HG03066 (cell line): ENCODE results near the gene CUL2.
"Not testable (repeated sequence)": the region's sequence is repeated elsewhere in the genome, so short reads cannot be mapped to it uniquely, and the experiment has no call there.

Experiments
- ATAC-seq: cut with Tn5 transposase; IDR thresholded peaks from one replicate; pipeline ENCODE4 v1.9.1; 2021; ENCODE audit warnings: low read depth; ENCODE audit not compliant: unreplicated experiment

CUL2 gene

DNA sequence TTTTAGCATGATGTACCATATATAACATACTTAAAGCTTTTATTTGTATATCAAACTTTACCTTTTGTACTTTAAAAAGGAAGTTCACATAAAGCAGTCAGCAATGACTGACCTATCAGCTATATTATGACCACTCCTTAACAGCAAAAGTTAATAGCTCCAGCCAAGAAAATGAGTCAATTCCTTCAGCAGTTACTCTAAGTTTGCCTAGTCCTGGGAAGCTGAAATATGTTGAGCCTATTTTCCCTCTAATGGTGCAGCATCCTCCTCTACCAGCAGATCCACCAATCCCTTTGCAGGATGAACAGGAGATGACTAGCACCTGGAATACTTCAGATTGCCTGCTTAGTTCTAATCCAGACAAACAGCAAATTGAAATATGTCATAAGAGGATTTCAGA lies 64.2 kb downstream of the CUL2 start:
- no peak for ATAC-seq

DNA sequence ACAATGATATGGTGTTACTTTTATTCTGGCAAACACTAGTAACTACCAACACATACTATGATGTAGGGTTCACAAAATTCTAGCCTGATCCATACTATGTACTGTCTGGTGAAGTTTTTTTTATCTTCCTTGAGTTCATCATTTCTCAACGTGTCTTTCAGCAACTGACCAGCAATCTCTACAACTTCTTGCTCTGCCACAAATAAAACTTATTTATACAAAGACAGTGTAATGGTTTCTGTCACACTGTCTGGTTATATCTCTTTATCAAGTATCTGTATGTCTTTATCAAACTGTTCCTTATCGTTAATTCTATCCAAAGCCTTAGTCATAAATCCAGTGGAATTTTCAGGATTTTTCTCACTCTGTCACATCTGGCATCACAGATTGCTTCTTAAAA lies 69.7 kb downstream of the CUL2 start:
- ATAC-seq = no peak

DNA sequence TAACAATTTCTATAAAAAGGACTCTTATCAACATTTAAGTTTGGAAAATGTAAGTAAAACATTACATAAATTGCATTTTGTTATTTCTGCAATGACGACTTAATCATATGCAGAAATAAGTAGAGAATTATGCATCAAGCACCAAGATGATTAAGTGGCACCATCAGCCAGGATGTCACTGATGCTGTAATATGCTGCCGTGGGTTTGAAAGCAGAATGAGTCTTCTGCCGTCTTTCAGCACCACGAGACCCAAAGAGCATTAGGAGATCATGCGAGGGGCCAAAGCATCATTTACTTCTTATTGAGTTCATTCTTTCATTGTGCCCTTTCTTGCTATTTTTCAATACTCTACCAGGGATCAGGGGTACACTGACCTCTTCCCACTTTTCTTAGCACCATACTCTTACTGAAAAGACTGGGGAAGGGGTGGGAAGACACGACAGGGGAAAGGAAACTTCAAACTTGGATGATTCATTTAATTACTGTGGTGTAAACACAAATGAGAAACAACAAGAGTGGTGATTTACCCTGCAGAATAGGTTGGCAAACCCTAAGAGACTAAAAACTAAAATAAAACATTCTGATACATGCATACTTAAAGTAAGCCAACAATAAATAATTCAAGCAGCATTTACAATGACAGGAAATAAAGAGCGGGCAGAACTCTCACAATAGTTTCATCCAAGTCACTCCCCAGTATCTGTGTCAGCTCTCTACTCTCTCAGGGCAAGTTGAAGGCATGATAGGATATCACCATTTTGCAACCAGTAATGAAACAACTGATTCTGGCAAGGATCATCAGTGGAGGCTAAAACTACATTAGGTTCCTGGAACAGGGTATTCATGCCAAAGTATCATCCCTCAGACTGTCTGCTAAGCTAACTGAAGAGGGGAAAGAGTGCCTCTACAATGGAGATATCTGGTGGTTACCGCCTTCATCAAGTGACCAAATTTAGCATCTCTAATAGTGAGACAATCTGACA lies 70.8 kb downstream of the CUL2 start:
- no peak for ATAC-seq

DNA sequence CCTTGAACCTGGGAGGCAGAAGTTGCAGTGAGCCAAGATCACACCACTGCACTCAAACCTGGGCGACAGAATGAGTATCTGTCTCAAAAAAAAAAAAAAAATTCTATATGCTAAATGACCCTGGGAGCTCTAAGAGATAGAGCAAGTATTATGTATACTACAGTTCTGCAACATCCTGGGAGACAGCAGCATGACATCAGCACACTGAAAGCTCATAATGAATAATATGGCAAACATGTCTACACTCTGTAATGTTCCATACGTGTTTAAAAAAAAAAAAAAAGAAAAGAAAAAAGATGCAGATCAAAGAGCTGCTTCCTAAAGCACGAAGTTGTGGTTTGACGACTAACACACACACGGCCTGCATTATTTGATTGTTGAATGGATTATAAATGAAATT lies 72.5 kb downstream of the CUL2 start:
- no peak for ATAC-seq

DNA sequence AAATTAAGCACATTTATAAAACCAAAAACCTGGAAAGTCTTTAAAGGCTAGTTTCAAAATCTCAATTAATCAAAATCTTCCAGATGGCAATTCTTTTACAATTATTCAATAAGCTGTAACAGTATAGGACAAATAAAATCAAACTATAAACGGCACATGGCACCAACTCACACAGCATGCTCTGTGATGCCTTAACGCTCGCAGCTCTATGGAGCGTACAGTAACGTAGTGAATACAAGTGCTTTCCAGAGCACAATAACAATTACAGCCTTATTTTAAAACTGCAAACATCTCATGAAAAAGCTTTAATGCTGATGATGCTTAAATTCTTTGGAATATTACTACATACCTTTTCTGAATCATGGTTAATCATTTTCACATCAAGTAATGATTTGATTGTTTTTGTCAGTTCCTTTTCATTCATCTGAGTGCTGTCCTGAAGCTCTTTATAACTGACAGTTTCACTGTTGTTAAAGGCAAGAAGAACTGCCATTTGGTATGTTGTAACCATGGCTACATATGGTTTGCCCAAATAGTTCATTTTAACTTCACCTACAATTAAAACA lies 74.2 kb downstream of the CUL2 start:
- ATAC-seq = no peak

DNA sequence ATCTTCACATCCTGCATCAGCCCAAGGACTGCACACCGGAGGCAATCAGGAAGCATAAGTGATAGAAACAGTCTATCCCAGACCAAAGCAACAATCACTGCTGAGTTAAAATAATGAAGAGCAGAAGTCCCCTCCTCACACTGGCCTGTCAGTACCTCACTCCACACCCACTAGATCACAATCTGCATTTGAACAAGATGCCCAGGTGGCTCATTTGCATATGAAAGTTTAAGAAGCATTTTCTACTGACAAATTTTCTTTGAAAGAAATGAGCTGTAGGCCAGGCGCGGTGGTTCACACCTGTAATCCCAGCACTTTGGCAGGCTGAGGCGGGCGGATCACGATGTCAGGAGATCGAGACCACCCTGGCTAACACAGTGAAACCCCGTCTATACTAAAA lies 77.4 kb downstream of the CUL2 start:
- no peak for ATAC-seq

DNA sequence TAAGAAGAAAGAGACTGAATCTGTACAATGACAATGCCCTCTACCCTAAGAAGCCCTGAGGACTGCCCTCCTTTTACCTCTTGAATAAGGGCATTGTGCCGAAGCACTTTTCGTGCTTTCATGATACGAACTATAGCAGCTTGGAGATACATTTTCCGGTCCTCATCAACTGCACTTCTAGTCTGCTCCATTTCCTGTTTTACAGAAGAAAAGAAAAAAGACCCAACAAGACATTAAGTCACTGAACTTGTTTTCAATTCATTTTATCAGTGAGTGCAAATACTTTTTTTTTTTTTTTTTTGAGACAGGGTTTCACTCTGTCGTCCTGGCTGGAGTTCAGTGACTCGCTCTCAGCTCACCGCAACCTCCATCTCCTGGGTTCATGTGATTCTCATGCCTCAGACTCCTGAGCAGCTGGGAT lies 78.4 kb downstream of the CUL2 start:
- ATAC-seq = no peak

DNA sequence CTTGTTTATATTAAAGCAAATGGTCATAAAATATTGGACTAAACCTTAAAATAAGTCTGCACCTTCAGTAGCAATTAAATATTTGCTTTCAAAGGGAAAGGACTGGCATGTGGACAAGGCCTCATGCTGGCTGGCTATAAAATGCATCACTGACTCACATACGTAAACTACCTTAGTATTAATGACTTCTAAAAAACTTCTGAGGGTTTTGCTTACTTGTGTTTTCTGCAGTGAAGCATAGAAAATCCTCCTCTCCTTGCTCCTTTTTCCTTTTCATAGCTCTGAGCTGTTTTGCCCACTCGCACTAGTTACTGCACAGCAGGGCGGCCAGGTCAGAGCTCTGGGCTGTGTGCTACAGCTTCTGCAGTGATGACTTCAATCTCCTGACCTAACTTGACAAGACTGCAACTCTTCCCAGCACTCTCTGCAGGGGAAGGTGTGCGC lies 82.3 kb downstream of the CUL2 start:
- ATAC-seq = no peak

DNA sequence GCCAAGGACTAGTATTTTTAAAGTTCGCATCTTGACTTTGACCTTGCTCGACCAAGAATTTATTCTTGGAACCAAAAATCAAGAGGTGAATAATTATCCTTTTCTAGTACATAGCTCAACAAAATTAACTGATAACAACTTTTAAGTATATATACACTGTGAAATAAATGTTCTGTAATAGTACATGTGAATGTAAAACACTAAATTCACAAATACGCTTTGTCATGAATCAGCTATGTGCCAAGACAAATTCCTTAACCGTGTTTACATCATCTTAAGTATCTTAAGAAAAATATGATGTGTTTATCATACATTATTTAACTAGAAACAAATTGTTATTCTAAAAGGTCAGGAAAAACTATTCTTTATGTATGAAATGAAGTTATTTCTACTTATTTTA lies 83.3 kb downstream of the CUL2 start:
- no peak for ATAC-seq

DNA sequence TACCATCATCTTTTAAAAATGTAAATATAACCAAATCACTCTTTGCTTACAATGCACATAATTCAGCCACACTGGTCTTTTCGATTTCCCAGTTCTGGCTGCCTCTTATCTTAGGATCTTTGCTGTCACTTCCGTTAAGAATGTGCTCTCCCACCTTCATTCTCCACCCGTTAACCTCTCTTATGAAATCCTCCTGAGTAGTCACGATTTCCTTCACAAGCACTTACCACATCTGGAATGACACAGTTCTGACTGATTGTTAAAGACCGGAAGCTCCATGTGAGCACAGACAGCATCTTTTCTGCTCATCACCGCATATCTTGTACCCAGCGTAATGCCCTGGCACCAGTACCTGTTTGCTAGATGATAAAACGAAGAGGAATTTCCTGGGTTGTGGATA lies 84.3 kb downstream of the CUL2 start:
- ATAC-seq = no peak

DNA sequence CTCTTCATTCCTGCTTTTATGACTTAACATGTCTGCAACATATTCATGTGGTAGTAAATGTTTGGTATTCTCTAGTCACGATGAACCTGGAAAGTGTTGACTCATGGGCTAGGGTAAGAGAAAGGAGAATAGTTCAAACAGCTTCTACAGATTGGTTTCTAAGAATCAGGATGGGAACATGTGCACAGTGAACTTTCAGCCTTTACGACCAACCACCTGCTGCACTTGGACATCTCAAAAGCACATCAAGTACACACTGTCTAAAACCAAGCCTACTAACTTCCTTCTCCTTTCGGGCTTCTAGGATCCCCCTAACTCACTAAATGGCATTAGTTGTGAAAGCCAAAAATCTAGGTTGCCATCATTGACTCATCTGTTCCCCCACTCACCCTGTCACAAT lies 85.5 kb downstream of the CUL2 start:
- ATAC-seq = no peak

DNA sequence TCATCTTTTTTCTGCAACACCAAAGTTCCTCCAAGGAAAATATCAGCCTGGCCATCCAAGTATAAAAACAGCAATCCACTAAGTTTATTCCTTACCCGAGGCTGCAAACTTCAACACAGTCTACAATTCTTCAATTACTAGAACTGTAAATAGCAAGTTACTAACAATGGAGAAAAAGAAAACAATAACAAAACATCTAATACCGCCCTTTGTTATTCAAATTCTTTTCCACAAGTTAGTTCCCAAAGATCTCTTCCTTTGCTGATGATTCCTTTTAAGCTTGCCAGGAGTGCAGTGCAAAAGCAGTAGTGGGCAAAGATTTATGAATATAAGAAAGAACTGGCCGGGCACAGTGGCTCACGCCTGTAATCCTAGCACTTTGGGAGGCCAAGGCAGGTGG lies 86.2 kb downstream of the CUL2 start:
- no peak for ATAC-seq

DNA sequence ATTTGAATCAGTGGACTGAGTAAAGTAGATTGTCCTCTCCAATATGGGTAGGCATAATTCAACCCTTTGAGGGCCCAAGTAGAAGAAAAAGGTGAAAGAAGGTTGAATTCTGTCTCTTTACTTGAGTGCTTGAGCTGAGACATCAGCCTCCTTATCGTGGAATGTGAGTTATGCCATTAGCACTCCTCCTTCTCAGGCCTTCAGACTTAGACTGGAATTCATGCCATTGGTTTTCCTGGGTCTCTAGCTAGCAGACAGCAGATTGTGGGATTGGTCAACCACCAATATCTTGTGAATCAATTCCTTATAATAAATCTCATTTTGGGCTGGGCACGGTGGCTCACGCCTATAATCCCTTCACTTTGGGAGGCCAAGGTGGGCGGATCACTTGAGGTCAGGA lies 89.2 kb downstream of the CUL2 start:
- no peak for ATAC-seq

DNA sequence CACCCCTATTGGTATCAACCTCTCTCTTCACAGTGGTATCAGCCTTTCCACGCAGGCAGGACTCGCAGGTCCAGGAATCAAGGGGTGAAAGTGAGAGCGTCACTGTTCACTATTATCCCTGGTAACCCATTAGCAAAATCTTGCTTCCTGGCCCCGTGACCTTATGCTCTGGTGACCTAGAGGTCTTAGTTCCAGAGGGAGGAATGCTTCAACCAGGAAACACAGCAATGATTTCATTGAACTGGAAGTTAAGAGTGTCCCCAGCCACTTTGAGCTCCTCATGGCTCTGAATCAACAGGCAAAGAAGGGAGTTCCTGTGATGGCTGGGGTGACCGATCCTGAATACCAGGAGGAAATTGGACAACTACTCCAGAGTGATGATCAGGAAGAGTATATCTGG lies 90.6 kb downstream of the CUL2 start:
- ATAC-seq = no peak

DNA sequence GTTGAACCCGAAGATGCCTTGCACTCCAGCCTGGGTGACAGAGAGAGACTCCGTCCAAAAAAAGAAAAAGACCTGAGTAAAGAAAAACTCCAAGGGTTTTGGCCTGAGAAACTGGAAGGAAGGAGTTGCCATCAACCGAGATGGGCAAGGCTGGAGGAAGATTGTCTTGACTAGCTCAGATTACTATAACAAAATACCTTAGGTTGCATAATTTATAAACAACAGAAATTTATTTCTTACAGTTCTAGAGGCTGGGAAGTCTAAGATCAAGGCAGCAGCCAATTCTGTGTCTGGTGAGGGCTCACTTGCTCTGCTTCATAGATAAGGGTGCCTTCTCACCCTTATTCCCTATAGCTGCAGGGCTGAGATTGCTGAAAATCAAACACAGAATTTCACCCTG lies 91.2 kb downstream of the CUL2 start:
- ATAC-seq = no peak

DNA sequence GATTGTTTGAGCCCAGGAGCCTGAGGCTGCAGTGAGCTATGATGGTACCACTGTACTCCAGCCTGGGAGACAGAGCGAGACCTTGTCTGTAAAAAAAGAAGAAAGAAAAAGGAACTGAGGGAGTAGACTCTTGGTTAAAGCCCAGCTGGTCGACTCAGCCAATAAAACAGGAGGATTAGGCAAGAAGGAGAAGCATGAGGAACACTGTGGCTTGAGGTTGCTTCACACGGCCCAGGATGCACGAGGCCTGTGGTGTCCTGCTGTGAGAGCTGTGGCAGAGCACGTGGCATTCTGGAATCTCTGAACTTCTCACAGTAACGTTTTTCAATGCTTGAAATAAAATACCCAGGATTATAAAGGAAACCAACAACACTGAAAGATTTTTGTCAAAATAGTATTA lies 93.3 kb downstream of the CUL2 start:
- ATAC-seq = no peak

DNA sequence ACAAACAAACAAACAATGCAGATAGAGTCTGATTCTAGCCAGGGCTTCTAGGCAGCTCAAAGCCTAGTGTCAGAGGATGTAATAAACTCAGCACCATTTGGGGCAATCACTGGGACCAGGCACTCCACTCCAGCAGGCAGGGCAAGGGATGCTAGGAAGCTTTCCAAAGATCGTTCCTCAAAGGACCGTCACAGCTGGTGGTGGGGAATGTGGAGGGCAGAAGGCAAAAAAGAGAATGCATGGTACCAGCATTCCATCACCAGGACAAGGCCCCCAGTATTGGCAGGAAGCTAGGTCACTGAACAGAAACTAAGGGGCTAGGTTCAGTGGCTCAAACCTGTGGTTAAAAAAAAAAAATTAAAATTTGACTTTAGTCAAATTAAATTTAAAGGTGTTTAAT lies 94.2 kb downstream of the CUL2 start:
- ATAC-seq = no peak

DNA sequence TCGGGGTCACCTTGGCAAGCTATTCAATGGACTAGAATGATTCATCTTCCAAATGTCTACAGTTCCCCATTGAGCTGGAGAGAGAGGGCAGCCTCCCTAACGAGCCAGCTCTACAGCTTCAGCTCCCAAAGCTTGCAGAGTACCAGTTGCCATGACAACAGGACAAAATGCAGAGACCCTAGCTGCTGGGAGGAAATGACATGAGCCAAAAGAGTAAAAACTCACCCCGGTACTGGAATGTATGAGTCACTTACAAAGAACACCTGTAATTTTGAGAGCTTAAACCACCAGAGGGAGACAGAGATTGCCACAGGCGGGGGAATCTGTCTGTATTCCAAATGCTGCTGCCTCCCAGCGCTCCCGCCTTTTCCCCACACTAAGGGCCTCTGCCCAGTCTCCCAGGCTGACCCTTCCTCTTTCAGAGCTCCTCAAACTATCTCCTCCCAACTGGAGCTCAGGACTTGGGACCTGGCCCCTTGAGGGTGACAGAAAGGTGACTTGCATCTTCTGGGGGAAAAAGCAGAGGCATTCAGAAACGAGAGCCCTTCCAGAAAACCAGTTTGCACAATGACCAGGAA lies 95.5 kb downstream of the CUL2 start:
- peak; percentile 87 for ATAC-seq

DNA sequence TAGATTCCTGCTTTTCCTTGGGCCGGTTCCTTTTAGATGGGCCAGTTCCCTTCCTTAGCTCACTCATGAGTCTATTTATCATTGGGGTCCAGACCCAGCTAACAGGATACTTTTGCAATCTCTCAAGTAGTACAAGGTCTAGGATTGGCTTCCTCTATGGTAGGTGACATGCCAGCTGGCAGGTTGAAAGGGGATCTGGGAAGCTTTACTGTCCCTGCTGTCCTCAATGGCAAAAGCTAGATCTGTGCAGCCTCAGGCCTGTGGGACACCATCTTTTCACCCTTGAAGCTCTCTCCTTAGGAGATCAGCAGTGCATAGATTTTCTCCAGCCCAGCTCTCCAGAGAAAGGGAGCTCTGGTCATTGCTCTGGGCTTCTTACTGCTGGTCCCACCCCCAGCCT lies 96.4 kb downstream of the CUL2 start:
- ATAC-seq = no peak

DNA sequence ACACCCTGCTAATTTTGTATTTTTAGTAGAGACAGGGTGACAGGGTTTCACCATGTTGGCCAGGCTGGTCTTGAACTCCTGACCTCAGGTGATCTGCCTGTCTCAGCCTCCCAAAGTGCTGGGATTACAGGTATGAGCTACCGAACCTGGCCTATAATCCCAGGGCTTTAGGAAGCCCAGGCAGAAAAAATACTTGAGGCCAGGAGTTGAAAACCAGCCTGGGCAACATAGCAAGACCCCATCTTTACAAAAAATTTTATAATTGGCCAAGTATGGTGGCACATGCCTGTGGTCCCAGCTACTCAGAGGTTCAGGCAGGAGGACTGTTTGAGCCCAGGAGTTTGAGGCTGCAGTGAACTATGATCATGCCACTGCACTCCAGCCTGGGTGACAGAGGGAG lies 99.0 kb downstream of the CUL2 start:
- not testable (repeated sequence) for ATAC-seq

DNA sequence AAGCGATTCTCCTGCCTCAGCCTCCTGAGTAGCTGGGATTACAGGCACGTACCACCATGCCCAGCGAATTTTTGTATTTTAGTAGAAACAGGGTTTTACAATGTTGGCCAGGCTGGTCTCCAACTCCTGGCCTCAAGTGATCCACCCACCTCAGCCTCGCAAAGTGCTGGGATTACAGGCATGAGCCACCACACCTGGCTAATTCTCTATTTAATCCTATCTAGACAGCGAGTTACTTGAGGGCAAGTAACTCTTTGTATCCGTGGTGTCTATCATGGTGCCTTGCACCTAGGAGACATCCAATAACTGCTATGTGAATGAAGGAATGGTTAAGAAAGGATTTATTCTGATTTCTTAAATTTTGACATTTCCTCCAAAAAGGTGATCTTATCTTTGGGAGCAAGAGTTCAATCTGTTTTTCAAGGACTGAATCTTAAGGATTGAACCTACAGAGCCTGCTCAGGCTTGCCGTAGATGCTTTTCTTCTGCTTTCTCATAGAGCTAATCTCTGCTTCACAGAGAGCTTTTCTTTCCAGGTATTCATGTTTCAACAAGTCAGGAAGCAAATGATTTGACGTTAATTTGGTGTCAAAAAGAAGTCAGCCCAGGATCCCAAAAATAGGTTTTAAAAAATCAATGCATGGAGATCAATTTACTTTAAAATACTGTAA lies 101.6 kb downstream of the CUL2 start:
- ATAC-seq = no peak
